Calu3 (cell line): ENCODE measurements around the gene WFDC10A. TPM values are rescaled to one million over a fixed set of nuclear protein-coding genes. Genes with fewer than 3 reads are reported as not detected.
"Not testable (repeated sequence)": the region's sequence is repeated elsewhere in the genome, so short reads cannot be mapped to it uniquely, and the experiment has no call there.

Experiments
- BruUV-seq: library from RNA; stranded (reverse); fragments of 400-500 nt; replicated peaks from 2 replicates; lab custom pipeline; 2021; lab: Mats Ljungman, UMichigan
- CTCF ChIA-PET: fragments of 300-600 bp; sonication (Branson Sonifier 250); formaldehyde crosslinking; loops from one replicate; lab custom pipeline; 2022; ENCODE audit warnings: antibody characterized with exemption; lab: Charles Lee
- DNase-seq: peaks from one replicate; pipeline ENCODE4 v3.0.0; 2022
- H3K27ac Mint-ChIP-seq: one replicate; pipeline ENCODE4 v1.8.0; 2022; ENCODE audit warnings: mixed read lengths; ENCODE audit not compliant: unreplicated experiment
- H3K27me3 Mint-ChIP-seq: one replicate; pipeline ENCODE4 v1.8.0; 2022; ENCODE audit warnings: mixed read lengths; ENCODE audit not compliant: unreplicated experiment
- H3K36me3 Mint-ChIP-seq: one replicate; pipeline ENCODE4 v1.8.0; 2022; ENCODE audit warnings: mild to moderate bottlenecking, moderate library complexity, mixed read lengths; ENCODE audit not compliant: insufficient read depth, unreplicated experiment
- H3K4me1 Mint-ChIP-seq: one replicate; pipeline ENCODE4 v1.8.0; 2022; ENCODE audit warnings: mild to moderate bottlenecking, low read depth, mixed read lengths; ENCODE audit not compliant: unreplicated experiment
- H3K4me3 Mint-ChIP-seq: one replicate; pipeline ENCODE4 v1.8.0; 2022; ENCODE audit warnings: mild to moderate bottlenecking, low read depth, moderate library complexity, mixed read lengths; ENCODE audit not compliant: unreplicated experiment
- H3K9me3 Mint-ChIP-seq: one replicate; pipeline ENCODE4 v1.8.0; 2022; ENCODE audit warnings: low read depth, mixed read lengths; ENCODE audit not compliant: unreplicated experiment
- intact Hi-C: fragments of 100-400 bp; cut with micrococcal nuclease; formaldehyde crosslinking; loops from one replicate; pipeline ENCODE4 v1.10.0; 2022; ENCODE audit not compliant: unreplicated experiment
- total RNA-seq: library from RNA; stranded (reverse); gene quantifications from 2 replicates; pipeline ENCODE4 v1.2.3, GENCODE V29; 2022
- TF ChIP-seq, protein P1 (sequence below): fragments of 200-600 bp; IDR thresholded peaks from one replicate; pipeline ENCODE4 v1.8.0; 2022; ENCODE audit warnings: antibody characterized with exemption; ENCODE audit not compliant: unreplicated experiment

The WFDC10A gene
- total RNA-seq, 1 experiment from 2014 or later, result not detected

DNA sequence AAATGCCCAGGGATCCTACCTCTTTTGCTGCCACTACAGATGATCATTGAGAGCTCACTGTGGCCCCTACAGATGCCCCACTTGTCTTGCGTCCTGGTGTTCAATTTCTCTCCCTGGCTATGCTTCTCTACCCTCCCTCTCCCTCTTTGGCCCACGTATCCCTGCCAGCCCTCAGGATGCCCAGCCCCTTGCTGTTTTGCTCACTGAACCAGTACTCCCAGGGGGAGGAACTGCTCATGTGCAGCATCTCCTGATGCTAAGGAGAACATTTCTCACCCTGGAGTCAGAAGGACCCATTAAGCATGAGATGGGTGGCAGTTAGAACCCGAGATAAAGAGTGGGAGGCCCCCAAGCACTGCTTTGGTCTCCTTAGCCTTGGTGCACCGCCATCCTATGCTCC lies 1.6 kb downstream of the WFDC10A start, which contains the start of gene WFDC9:
TSS of gene WFDC9 (minus strand) at position 101 of the 400 bp plus-strand sequence. CDS start 21,103 bp downstream, outside the sequence.
- CTCF ChIA-PET, result no interaction called here
- Mint-ChIP-seq H3K4me3 (no peak within 1 kb of the TSS), H3K27me3 (peaks cover 61% of the 10 kb centered on the region), H3K36me3 (no peaks in the 10 kb centered on the region), H3K9me3 (no peaks in the 10 kb centered on the region), H3K27ac (no peak within 1 kb of the TSS), H3K4me1 (no peaks in the 10 kb centered on the region)
- DNase-seq, result no peak
- BruUV-seq, result no TSS peak
- intact Hi-C loops, result no loop called here
- TF ChIP-seq, protein P1, sequence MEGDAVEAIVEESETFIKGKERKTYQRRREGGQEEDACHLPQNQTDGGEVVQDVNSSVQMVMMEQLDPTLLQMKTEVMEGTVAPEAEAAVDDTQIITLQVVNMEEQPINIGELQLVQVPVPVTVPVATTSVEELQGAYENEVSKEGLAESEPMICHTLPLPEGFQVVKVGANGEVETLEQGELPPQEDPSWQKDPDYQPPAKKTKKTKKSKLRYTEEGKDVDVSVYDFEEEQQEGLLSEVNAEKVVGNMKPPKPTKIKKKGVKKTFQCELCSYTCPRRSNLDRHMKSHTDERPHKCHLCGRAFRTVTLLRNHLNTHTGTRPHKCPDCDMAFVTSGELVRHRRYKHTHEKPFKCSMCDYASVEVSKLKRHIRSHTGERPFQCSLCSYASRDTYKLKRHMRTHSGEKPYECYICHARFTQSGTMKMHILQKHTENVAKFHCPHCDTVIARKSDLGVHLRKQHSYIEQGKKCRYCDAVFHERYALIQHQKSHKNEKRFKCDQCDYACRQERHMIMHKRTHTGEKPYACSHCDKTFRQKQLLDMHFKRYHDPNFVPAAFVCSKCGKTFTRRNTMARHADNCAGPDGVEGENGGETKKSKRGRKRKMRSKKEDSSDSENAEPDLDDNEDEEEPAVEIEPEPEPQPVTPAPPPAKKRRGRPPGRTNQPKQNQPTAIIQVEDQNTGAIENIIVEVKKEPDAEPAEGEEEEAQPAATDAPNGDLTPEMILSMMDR, result no peak

GRCh38 chr20:45636513-45636912 lies 7.0 kb downstream of the WFDC10A start:
- H3K4me1 Mint-ChIP-seq, result no peaks in the 10 kb centered on the region
- H3K36me3 Mint-ChIP-seq, result no peaks in the 10 kb centered on the region
- no peak overlapping the region for H3K4me3 Mint-ChIP-seq
- CTCF ChIA-PET, result no interaction called here
- no peaks in the 10 kb centered on the region for H3K9me3 Mint-ChIP-seq
- no peak for DNase-seq
- H3K27ac Mint-ChIP-seq, result no peak overlapping the region
- TF ChIP-seq, protein P1, result no peak
- intact Hi-C loops, result no loop called here
- BruUV-seq, result no TSS peak
- peaks cover 61% of the 10 kb centered on the region for H3K27me3 Mint-ChIP-seq

GRCh38 chr20:45639687-45640086 lies 10.1 kb downstream of the WFDC10A start:
- no peak overlapping the region for H3K4me3 Mint-ChIP-seq
- CTCF ChIA-PET, result no interaction called here
- DNase-seq, result no peak
- H3K9me3 Mint-ChIP-seq, result no peaks in the 10 kb centered on the region
- intact Hi-C loops, result no loop called here
- no peaks in the 10 kb centered on the region for H3K36me3 Mint-ChIP-seq
- no TSS peak for BruUV-seq
- no peaks in the 10 kb centered on the region for H3K4me1 Mint-ChIP-seq
- H3K27me3 Mint-ChIP-seq, result peaks cover 42% of the 10 kb centered on the region
- TF ChIP-seq, protein P1, result no peak
- H3K27ac Mint-ChIP-seq, result no peak overlapping the region

DNA sequence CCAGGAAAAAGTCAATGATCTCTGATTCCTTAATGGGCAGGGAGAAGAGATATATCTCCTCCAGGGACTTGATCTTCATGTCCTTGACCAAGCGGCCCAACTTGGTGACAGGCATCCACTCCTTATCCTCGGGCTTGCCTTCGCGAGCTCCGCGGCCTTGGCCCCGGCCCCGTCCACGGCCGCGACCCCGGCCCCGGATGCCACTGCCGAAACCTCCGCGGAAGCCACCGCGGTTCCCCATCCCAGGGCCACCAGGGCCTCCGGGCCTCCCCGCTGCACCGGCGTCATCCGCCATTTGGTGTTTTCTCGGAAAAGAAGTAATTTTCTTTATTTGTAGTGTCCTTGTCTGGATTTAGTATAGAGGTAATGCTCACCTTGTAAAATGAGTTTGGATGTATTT lies 11.5 kb downstream of the WFDC10A start:
- H3K9me3 Mint-ChIP-seq, BruUV-seq, intact Hi-C loops, H3K27ac Mint-ChIP-seq, DNase-seq, H3K36me3 Mint-ChIP-seq, H3K4me3 Mint-ChIP-seq, CTCF ChIA-PET, H3K4me1 Mint-ChIP-seq: not testable (repeated sequence)
- H3K27me3 Mint-ChIP-seq, result peaks cover 43% of the 10 kb centered on the region

GRCh38 chr20:45645869-45646268 lies 16.3 kb downstream of the WFDC10A start:
- CTCF ChIA-PET, H3K36me3 Mint-ChIP-seq, BruUV-seq, intact Hi-C loops, H3K4me1 Mint-ChIP-seq, H3K27ac Mint-ChIP-seq, H3K9me3 Mint-ChIP-seq, DNase-seq, H3K4me3 Mint-ChIP-seq: not testable (repeated sequence)
- H3K27me3 Mint-ChIP-seq, result peaks cover 29% of the 10 kb centered on the region
